Panc1 (cell line): ENCODE results near the gene KIAA1755.

Source experiments
- CTCF ChIP-seq: fragments of 450-650 bp; IDR thresholded peaks from 2 replicates; pipeline ENCODE4 v1.5.1; 2017; ENCODE audit warnings: mild to moderate bottlenecking
- POLR2AphosphoS5 ChIP-seq: IDR thresholded peaks from 2 replicates; pipeline ENCODE4 v1.6.1; 2012; ENCODE audit warnings: mild to moderate bottlenecking, low read depth, low read length, moderate library complexity

DNA sequence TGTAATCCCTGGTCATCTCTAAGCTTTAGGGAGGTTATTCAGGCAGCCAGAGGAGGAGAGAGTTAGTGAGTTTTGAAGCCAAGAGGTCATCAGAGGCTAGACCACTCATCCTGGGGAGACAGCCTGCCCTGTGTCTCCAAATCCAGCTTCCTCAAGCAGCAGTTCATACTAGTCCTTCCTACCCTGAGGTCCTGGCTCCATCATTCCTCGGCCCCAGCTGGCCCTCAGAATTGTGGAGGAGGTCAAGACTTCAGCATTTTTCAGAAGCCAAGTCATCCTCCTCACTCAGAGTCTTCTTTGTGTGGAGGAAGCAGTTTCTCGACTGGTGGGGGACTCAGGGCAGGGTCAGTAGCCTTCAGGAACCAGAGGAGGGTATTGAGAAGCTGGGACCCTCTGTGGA is 12.4 kb upstream of the KIAA1755 start:
- TF ChIP-seq CTCF (no peak), POLR2AphosphoS5 (no peak)
